Upper lobe of left lung (tissue), 6 donors: ENCODE measurements around the gene FOXL1. TPM values are rescaled to one million over a fixed set of nuclear protein-coding genes. Genes with fewer than 3 reads are reported as not detected.
"Not testable (repeated sequence)": the region's sequence is repeated elsewhere in the genome, so short reads cannot be mapped to it uniquely, and the experiment has no call there.

Source experiments
- ATAC-seq, 2 donors: fragments of 200-7000 bp; cut with Tn5 transposase; one replicate each; pipeline ENCODE4 v1.9.1; 2022; ENCODE audit warnings: mild to moderate bottlenecking in 2 of 2, moderate library complexity in 2 of 2; ENCODE audit not compliant: low FRiP score in 2 of 2
- DNase-seq, 2 donors: peaks; one replicate each; pipeline ENCODE4 v3.0.0-alpha.2; 2019 to 2020
- H3K27ac ChIP-seq, 4 donors: fragments of 200-600 bp; sonication (generic); one replicate each; pipeline ENCODE4 v1.5.1; 2016 to 2019
- H3K27me3 ChIP-seq, 4 donors: fragments of 200-600 bp; sonication (generic); one replicate each; pipeline ENCODE4 v1.5.1; 2017 to 2019
- H3K36me3 ChIP-seq, 4 donors: fragments of 200-600 bp; sonication (generic); one replicate each; pipeline ENCODE4 v1.5.1; 2016 to 2019
- H3K4me1 ChIP-seq, 4 donors: fragments of 200-600 bp; sonication (generic); one replicate each; pipeline ENCODE4 v1.5.1; 2018 to 2019
- H3K4me3 ChIP-seq, 4 donors: fragments of 200-600 bp; sonication (generic); one replicate each; pipeline ENCODE4 v1.5.1; 2017 to 2019; ENCODE audit warnings: mild to moderate bottlenecking in 2 of 4, moderate library complexity in 1 of 4
- H3K9me3 ChIP-seq, 4 donors: fragments of 200-600 bp; sonication (generic); one replicate each; pipeline ENCODE4 v1.5.1; 2018 to 2019
- EP300 ChIP-seq, 4 donors: sonication (generic); formaldehyde crosslinking; IDR thresholded peaks; one replicate each; pipeline ENCODE4 v1.5.1; 2017; ENCODE audit warnings: antibody characterized with exemption in 4 of 4, control low read depth in 2 of 4
- POLR2A ChIP-seq, 4 donors: fragments of 450-650 bp; IDR thresholded peaks; one replicate each; pipeline ENCODE4 v1.5.1; 2016 to 2017; ENCODE audit warnings: antibody characterized with exemption in 4 of 4, mild to moderate bottlenecking in 2 of 4
- POLR2AphosphoS5 ChIP-seq, 2 donors: sonication (generic); formaldehyde crosslinking; IDR thresholded peaks; one replicate each; pipeline ENCODE4 v1.5.1; 2017; ENCODE audit warnings: antibody characterized with exemption in 2 of 2
- WGBS, 2 donors: methylation state at CpG; one replicate each; pipeline ENCODE4 v1.1.5; 2017 to 2018; 5-methylcytosine and 5-hydroxymethylcytosine counted together
- total RNA-seq, 6 donors: library from RNA; depleted of rRNA in 4 of 6; stranded (reverse); fragments of >200 nt in 4 of 6; gene quantifications; one replicate each; pipeline versions ENCODE4 v1.1.0 to v1.2.1, GENCODE V29; 2016 to 2021
- TF ChIP-seq, protein P1 (sequence below), 6 experiments: fragments of 450-650 bp in 4 of 6; fragments of 200-600 bp in 2 of 6; sonication (generic) in 2 of 6; IDR thresholded peaks; one replicate each; pipeline ENCODE4 v1.5.1; 2016 to 2019; ENCODE audit warnings: antibody characterized with exemption in 6 of 6
- donor health status: DM: no; HTN: no; CAD: no; lungs with moderate emphysema.
- donor health status: DM: no; HTN: yes; CAD: no; lungs with severe emphysema.

Gene FOXL1
- total RNA-seq, 6 donors from 2014 or later = 0.22 to 2.2 (median 0.49) TPM; not detected in 1

DNA sequence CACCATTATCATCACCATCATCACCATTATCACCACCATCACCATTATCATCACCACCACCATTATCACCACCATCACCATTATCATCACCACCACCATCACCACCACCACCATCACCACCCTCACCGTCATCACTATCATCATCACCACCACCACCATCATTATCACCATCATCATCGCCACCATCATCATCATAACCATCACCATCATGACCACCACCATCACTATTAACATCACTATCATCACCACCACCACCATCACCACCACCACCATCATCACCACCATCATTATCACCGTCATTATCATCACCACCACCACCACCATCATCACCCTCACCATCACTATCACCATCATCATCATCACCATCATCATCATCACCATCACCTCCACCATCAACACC, 9.1 kb downstream of the FOXL1 start:
- ATAC-seq (no peak), DNase-seq (no peak)
- Histone ChIP-seq H3K36me3 (no peaks in the 10 kb centered on the region), H3K27me3 (no peaks in the 10 kb centered on the region), H3K9me3 (no peaks in the 10 kb centered on the region), H3K4me1 (no peaks in the 10 kb centered on the region), H3K27ac (no peak overlapping the region), H3K4me3 (no peak overlapping the region)
- no peak for TF ChIP-seq POLR2A (IDR thresholded peaks at IDR 0.05)
- TF ChIP-seq, protein P1, sequence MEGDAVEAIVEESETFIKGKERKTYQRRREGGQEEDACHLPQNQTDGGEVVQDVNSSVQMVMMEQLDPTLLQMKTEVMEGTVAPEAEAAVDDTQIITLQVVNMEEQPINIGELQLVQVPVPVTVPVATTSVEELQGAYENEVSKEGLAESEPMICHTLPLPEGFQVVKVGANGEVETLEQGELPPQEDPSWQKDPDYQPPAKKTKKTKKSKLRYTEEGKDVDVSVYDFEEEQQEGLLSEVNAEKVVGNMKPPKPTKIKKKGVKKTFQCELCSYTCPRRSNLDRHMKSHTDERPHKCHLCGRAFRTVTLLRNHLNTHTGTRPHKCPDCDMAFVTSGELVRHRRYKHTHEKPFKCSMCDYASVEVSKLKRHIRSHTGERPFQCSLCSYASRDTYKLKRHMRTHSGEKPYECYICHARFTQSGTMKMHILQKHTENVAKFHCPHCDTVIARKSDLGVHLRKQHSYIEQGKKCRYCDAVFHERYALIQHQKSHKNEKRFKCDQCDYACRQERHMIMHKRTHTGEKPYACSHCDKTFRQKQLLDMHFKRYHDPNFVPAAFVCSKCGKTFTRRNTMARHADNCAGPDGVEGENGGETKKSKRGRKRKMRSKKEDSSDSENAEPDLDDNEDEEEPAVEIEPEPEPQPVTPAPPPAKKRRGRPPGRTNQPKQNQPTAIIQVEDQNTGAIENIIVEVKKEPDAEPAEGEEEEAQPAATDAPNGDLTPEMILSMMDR (IDR thresholded peaks at IDR 0.05) = no peak
- no peak for TF ChIP-seq POLR2AphosphoS5 (IDR thresholded peaks at IDR 0.05)
- 93 to 94% methylated on average over 3 of the region's 3 CpGs for WGBS, 2 donors

DNA sequence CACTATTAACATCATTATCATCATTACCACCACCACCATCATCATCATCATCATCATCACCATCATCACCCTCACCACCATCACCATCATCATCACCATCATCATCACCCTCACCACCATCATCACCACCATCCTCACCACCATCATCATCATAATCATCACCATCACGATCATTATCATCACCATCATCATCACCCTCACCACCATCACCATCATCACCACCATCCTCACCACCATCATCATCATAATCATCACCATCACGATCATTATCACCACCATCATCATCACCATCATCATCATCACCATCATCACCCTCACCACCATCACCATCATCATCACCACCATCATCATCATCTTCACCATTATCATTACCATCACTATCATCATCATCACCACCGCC, 9.6 kb downstream of the FOXL1 start:
- DNase-seq = not testable (repeated sequence)

DNA sequence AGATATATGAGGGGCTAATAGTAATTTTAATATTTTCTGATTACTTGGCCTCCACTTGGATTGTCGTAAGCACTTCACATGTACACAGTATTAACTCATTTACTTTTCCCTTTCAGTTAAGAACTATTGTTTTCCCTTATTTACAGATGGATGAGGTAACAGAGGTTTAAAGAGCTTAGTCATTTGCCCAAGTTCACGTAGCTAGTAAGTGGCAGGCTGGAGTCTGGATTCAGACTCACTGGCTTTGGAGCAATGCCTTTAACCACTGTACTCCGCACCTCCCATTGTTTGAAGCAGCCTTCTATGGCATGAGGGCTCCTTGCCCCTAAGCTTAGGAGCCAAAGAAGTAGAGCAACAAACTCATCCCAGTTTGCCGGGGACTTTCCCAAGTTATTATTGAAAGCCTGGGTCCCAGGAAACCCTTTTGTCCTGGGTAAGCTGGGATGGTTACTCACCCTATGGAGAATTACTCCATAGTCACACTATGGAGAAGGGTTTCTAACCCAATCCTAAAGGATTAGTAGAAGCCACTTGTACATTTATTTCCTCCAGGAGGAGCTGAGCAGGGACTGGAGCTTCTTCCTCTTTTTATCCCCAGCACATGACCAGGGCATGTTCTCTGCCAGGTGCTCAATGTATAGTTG, 12.3 kb downstream of the FOXL1 start:
- DNase-seq = no peak
- H3K27me3 ChIP-seq = peaks cover 0 to 9% (median 0%) of the 10 kb centered on the region in 4 donors
- H3K4me1 ChIP-seq = no peaks in the 10 kb centered on the region
- no peak overlapping the region for H3K27ac ChIP-seq
- WGBS, 2 donors = 57 to 70% methylated on average over 4 of the region's 4 CpGs
- no peaks in the 10 kb centered on the region for H3K9me3 ChIP-seq
- no peak overlapping the region for H3K4me3 ChIP-seq
- TF ChIP-seq, protein P1 (IDR thresholded peaks at IDR 0.05) = no peak
- TF ChIP-seq EP300 (IDR thresholded peaks at IDR 0.05) = no peak
- no peak for TF ChIP-seq POLR2AphosphoS5 (IDR thresholded peaks at IDR 0.05)
- TF ChIP-seq POLR2A (IDR thresholded peaks at IDR 0.05) = no peak
- ATAC-seq = no peak
- no peaks in the 10 kb centered on the region for H3K36me3 ChIP-seq

More for the DNA sequence above, 9.6 kb downstream of the FOXL1 start:
- not testable (repeated sequence) for H3K9me3 ChIP-seq, ATAC-seq, H3K36me3 ChIP-seq, H3K27ac ChIP-seq, H3K4me1 ChIP-seq, H3K4me3 ChIP-seq, H3K27me3 ChIP-seq
- 92 to 94% methylated on average over 3 of the region's 3 CpGs for WGBS, 2 donors

DNA sequence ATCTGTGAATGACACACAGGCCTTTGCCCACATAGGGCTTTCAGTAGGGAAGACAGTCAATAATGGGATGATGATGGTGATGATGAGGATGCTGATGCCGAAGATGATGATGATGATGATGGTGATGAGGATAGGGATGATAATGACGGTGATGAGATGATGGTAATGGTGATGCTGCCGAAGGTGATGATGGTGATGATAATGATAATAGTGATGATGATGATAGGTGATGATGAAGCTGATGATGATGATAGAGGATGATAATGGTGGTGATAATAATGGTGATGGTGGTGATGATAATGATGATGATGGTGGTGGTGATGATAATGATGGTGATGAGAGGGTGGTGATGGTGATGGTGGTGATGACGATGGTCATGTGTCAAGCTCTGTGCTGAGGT, 12.9 kb downstream of the FOXL1 start:
- ATAC-seq (no peak), DNase-seq (no peak)
- no peaks in the 10 kb centered on the region for H3K36me3 ChIP-seq
- H3K9me3 ChIP-seq = no peaks in the 10 kb centered on the region
- H3K27me3 ChIP-seq = peaks cover 0 to 9% (median 0%) of the 10 kb centered on the region in 4 donors
- WGBS, 2 donors = 90 to 93% methylated on average over 4 of the region's 4 CpGs
- no peak overlapping the region for H3K27ac ChIP-seq
- H3K4me1 ChIP-seq = no peaks in the 10 kb centered on the region
- TF ChIP-seq POLR2AphosphoS5 (IDR thresholded peaks at IDR 0.05) = no peak
- TF ChIP-seq, protein P1 (IDR thresholded peaks at IDR 0.05) = no peak
- TF ChIP-seq POLR2A (IDR thresholded peaks at IDR 0.05) = no peak
- no peak for TF ChIP-seq EP300 (IDR thresholded peaks at IDR 0.05)
- H3K4me3 ChIP-seq = no peak overlapping the region

DNA sequence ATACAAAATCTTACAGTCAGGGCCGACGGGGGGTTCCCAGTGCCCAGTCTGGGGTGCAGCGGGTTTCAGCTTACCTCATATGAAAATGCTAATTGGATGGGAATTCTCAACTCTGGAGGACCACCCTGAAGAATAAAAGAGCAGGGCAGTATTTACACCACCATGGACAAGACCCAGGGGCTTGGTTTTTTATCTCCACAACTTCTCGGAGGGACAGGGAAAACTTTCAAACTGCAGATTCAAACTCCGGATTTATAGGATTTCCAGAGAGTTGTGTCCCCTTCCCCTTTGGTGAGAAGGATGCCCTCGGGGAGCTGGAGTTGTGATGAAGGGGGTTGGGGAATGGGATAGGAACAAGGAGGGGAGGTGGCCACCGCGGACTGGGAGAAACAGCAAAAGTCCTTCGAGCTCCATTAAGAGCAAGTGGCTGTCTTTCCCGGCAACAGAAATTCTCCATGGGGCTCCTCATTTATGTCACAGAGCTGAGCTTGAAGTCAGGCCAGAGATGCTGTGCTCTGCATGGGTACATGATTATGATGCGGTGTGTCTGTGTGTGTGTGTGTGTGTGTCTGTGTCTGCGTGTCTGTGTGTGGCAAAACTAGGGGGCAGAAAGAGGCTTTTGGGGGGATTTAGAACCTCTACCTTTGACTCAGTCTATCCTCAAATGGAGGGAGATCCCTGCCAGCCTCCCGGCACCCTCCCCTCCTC, 15.7 kb downstream of the FOXL1 start:
- DNase-seq (no peak), ATAC-seq (no peak)
- Histone ChIP-seq H3K4me1 (no peaks in the 10 kb centered on the region), H3K9me3 (no peaks in the 10 kb centered on the region), H3K36me3 (no peaks in the 10 kb centered on the region), H3K27me3 (peaks cover 0 to 9% (median 0%) of the 10 kb centered on the region in 4 donors), H3K4me3 (no peak overlapping the region), H3K27ac (no peak overlapping the region)
- TF ChIP-seq POLR2AphosphoS5 (IDR thresholded peaks at IDR 0.05) (no peak), EP300 (IDR thresholded peaks at IDR 0.05) (no peak)
- 65 to 66% methylated on average over 13 of the region's 13 CpGs for WGBS, 2 donors
